MM.1S (cell line): ENCODE results near the gene KCNMB2.

Source experiments
- CTCF ChIP-seq: fragments of 300-600 bp; sonication (generic); IDR thresholded peaks from 2 replicates; pipeline ENCODE4 v1.5.1; 2016; ENCODE audit warnings: antibody characterized with exemption, low read length, mixed read lengths
- EZH2phosphoT487 ChIP-seq: fragments of 300-600 bp; sonication (generic); IDR thresholded peaks from 2 replicates; pipeline ENCODE4 v1.6.1; 2018; ENCODE audit warnings: antibody characterized with exemption, low read length

- TF ChIP-seq CTCF (no peak), EZH2phosphoT487 (no peak)
Observed at GRCh38 chr3:178802993-178803693, 266.9 kb downstream of the KCNMB2 start.
